NB4 (cell line): ENCODE data around the gene NAXD.

ENCODE experiments used
- MAX ChIP-seq: IDR thresholded peaks from 2 replicates; pipeline ENCODE4 v1.6.1; 2011; ENCODE audit warnings: low read depth, low read length
- POLR2A ChIP-seq: IDR thresholded peaks from 2 replicates; pipeline ENCODE4 v1.6.1; 2011; ENCODE audit warnings: mild to moderate bottlenecking; ENCODE audit not compliant: insufficient read length; ENCODE audit errors: extremely low read depth
- TF ChIP-seq, protein P1 (sequence below): IDR thresholded peaks from one replicate; pipeline ENCODE4 v1.5.1; 2012; ENCODE audit warnings: low read depth, low read length

GRCh38 chr13:110590577-110590976, 24.8 kb upstream of the NAXD start:
- TF ChIP-seq, protein P1, sequence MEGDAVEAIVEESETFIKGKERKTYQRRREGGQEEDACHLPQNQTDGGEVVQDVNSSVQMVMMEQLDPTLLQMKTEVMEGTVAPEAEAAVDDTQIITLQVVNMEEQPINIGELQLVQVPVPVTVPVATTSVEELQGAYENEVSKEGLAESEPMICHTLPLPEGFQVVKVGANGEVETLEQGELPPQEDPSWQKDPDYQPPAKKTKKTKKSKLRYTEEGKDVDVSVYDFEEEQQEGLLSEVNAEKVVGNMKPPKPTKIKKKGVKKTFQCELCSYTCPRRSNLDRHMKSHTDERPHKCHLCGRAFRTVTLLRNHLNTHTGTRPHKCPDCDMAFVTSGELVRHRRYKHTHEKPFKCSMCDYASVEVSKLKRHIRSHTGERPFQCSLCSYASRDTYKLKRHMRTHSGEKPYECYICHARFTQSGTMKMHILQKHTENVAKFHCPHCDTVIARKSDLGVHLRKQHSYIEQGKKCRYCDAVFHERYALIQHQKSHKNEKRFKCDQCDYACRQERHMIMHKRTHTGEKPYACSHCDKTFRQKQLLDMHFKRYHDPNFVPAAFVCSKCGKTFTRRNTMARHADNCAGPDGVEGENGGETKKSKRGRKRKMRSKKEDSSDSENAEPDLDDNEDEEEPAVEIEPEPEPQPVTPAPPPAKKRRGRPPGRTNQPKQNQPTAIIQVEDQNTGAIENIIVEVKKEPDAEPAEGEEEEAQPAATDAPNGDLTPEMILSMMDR, result no peak
- TF ChIP-seq MAX (no peak), POLR2A (no peak)
